Measurements from ENCODE around the gene CISH.

Gene CISH

DNA sequence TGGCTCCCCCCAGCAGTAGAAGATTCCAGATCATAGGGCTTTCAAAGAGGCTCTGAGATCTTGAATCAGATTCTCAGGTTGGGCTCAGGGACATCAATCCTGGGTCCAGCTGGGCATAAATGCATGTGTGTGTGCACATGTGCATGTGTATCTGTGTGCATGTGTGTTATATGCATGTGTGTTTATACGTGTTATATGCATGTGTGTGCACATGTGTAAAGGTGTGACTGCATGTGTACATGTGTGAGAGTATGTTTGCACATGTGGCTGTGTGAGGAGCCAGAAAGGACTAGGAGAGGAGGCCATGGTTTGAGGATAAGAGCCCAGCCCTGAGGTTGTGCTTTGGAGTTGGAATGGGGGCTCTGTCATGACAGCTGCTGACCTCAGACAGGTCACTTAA, 3.6 kb upstream of the CISH start:
- H3K4me2 ChIP-seq = peak overlapping the region in 9 of 11 experiments; percentile 84 to 99 (median 94); a peak in 18 of 22 replicates

DNA sequence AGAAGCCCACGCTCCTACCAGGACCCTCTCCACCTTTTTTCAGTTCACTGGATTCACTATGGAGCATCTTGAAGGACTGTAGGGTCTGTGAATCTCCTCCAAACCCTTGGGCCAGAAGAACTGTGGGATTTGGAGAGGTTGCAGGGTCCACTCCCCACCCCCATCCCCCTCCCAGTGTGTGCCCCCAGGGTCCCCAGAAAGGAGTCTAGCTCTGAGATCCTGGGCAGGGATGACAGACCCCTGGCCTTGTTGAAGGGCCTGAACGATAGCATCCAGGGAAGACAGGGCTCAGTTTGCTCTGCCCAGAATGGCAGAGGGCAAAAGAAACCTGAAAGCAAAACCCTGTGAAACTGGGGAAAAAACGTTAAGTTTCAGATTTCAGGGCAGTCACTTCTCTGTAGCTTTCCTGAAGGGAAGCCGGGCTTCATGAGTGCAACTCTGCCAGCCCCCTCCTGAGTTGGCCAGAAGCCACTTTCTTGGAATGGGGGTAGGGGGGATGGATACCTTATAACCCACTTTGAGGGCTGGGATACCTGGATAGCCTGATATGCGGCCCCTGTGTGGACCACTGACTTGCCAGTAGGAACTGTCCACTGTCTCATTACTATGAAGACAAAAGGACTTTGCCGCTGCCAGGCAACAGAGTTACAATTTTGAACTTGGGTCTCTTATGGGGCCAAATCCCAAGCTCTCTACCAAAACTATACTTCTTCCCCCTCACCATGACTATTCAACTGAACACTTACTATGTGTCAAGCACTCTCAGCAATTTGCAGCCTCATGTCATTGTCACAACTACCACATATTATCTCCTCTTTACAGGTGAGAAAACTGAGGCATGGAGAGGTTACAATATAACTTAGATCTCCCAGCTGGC, 1.6 kb upstream of the CISH start:
- peaks cover 0 to 13% (median 0%) of the 10 kb centered on the region in 11 experiments; a peak in 3 of 22 replicates for H3K27me3 ChIP-seq

More for the DNA sequence above, 3.6 kb upstream of the CISH start:
- Histone ChIP-seq H3K36me3 (peaks cover 0 to 16% (median 6%) of the 10 kb centered on the region in 11 experiments; a peak in 15 of 22 replicates), H3K9ac (peak overlapping the region in 8 of 11 experiments; percentile 52 to 95 (median 75); a peak in 14 of 22 replicates), H3K4me1 (peaks cover 51 to 71% (median 68%) of the 10 kb centered on the region in 10 experiments), H3K4me3 (peak overlapping the region in 3 of 10 experiments; percentile 82 to 94 (median 90); a peak in 4 of 20 replicates), H3K27ac (peak overlapping the region in 6 of 11 experiments; percentile 33 to 96 (median 79); a peak in 10 of 22 replicates), H3K9me3 (replicated peaks in 1 of 11) (no peaks in the 10 kb centered on the region), H4K20me1 (peaks cover 0 to 20% (median 10%) of the 10 kb centered on the region in 11 experiments; a peak in 15 of 22 replicates), H3K27me3 (peaks cover 0 to 13% (median 0%) of the 10 kb centered on the region in 11 experiments; a peak in 3 of 22 replicates)
- TF ChIP-seq Cebpa-rat (IDR thresholded peaks at IDR 0.05) = no peak

DNA sequence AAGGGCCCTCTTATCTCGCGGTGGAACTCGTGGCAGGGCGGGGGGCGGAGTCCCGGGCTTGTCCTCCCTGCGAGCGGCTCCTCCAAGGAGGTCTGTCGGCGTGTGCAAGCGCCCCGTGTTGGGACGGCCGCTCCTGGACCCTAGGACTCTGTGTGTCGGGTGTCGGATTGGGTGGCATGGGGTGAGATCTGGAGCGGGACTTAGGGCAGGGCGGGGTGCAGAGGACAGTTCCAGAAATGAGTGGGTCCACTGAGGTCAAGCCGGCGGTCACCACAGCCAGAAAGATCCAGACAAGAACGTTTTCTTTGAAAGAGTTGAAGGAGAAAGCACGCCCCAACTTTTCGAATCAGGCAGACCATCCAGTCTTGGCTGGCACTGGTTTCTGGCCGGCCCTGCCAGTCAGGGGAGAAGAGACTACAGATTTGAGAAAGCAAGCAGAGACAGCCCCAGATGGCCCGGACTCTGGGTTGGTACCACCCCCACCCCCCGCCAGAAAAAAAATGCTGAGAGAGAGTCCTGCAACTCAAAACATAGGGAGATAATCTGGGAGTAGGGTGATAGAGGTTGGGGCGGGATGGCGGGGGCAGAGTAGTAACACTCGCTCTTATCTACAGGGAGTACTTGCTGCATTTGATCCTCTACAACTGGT, 784 bp upstream of the CISH start:
- Histone ChIP-seq H3K4me1 (peaks cover 49 to 72% (median 70%) of the 10 kb centered on the region in 10 experiments), H3K9ac (peak overlapping the region; percentile 79 to 95 (median 93)), H3K27ac (peak overlapping the region; percentile 31 to 95 (median 90); a peak in 20 of 22 replicates), H3K9me3 (replicated peaks in 1 of 11) (no peaks in the 10 kb centered on the region), H3K36me3 (peaks cover 3 to 34% (median 32%) of the 10 kb centered on the region in 11 experiments; a peak in 21 of 22 replicates), H3K27me3 (peaks cover 0 to 13% (median 0%) of the 10 kb centered on the region in 11 experiments; a peak in 3 of 22 replicates), H4K20me1 (peaks cover 5 to 41% (median 38%) of the 10 kb centered on the region in 11 experiments; a peak in 21 of 22 replicates), H3K4me2 (peak overlapping the region; percentile 92 to 100 (median 99)), H3K4me3 (peak overlapping the region; percentile 63 to 98 (median 87))
- no peak for TF ChIP-seq Cebpa-rat (IDR thresholded peaks at IDR 0.05)

More for the DNA sequence above, 1.6 kb upstream of the CISH start:
- H3K36me3 ChIP-seq = peaks cover 0 to 26% (median 23%) of the 10 kb centered on the region in 11 experiments; a peak in 20 of 22 replicates
- H4K20me1 ChIP-seq = peaks cover 5 to 33% (median 30%) of the 10 kb centered on the region in 11 experiments; a peak in 21 of 22 replicates
- H3K4me1 ChIP-seq = peaks cover 53 to 71% (median 68%) of the 10 kb centered on the region in 10 experiments
- no peaks in the 10 kb centered on the region for H3K9me3 ChIP-seq (replicated peaks in 1 of 11)
- H3K27ac ChIP-seq = peak overlapping the region in 7 of 11 experiments; percentile 63 to 95 (median 92); a peak in 9 of 22 replicates
- peak overlapping the region in 10 of 11 experiments; percentile 79 to 95 (median 93); a peak in 17 of 22 replicates for H3K9ac ChIP-seq
- TF ChIP-seq Cebpa-rat (IDR thresholded peaks at IDR 0.05) = no peak
- H3K4me3 ChIP-seq = peak overlapping the region in 7 of 10 experiments; percentile 86 to 98 (median 88); a peak in 13 of 20 replicates
- H3K4me2 ChIP-seq = peak overlapping the region in 10 of 11 experiments; percentile 6 to 100 (median 95); a peak in 18 of 22 replicates

DNA sequence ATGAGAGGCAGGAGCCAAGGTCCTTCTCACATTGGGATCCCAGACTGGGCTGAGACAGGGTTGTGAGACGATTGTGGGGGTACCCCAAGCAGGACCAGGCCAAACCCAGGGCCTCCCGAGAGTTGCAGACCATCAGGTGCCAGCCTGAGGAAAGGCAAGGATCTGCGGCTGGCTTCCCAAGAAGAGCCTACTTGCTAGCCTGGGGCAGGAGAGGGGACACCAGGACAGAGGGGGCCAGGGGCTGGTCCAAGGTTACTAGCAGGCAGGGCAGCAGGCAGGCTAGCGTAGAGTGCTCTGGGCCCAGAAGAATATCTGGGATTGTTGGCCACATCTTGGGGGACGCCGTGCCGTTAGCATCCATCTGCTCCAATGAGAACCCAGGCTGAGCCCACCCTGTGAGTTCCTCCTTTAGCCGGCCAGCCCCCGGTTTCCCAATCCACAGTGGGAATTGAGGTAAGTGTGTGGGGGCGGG, 546 bp downstream of the CISH start:
- no peak for TF ChIP-seq Cebpa-rat (IDR thresholded peaks at IDR 0.05)
- no peaks in the 10 kb centered on the region for H3K9me3 ChIP-seq (replicated peaks in 1 of 11)
- H3K27me3 ChIP-seq = peaks cover 0 to 13% (median 0%) of the 10 kb centered on the region in 11 experiments; a peak in 3 of 22 replicates
- H3K4me2 ChIP-seq = peak overlapping the region; percentile 97 to 100 (median 100)
- peak overlapping the region; percentile 63 to 98 (median 87) for H3K4me3 ChIP-seq
- peaks cover 56 to 80% (median 79%) of the 10 kb centered on the region in 10 experiments for H3K4me1 ChIP-seq
- H4K20me1 ChIP-seq = peaks cover 5 to 54% (median 51%) of the 10 kb centered on the region in 11 experiments; a peak in 21 of 22 replicates
- peaks cover 12 to 47% (median 45%) of the 10 kb centered on the region in 11 experiments; a peak in 21 of 22 replicates for H3K36me3 ChIP-seq
- peak overlapping the region; percentile 81 to 95 (median 92) for H3K27ac ChIP-seq
- H3K9ac ChIP-seq = peak overlapping the region; percentile 88 to 95 (median 93)

DNA sequence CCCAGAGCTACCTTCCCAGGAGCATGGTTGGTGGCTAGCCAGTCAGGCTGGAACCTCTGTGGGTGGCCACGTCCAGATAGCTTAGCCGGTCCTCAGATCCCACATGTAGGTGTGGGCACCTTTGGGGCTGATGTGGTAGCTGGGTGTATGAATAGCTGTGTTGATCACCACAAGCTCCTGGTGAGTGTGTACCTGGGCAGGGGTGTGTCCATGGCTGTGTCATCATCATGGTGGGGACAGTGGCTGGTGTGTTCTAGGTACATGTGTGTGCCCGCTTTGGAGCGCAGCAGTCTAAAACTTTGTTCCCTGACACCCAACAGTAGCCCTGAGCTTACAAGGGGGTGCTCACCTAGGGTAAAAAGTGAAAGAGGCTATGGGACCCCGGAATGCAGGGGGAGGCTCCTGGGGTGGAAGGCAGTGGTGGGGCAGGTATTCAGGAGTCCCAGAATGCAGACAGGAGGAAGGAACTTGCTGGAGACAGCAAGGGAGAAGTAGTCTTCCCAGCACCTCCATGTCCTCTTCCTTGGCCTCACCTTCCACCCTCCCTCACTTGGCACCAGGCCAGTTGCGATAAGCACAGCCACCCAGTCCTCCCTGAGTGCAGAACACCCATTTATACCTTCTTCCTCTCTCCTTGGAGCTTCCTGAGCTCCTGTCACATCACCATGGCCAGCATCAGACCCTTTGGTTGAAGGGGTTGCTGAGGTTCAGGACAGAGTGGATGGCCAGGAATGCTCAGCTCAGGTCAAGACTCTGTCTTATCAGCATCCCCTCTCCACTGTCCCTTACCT, 1.2 kb downstream of the CISH start:
- Histone ChIP-seq H3K9ac (peak overlapping the region; percentile 88 to 95 (median 93)), H3K27me3 (peaks cover 0 to 13% (median 0%) of the 10 kb centered on the region in 11 experiments; a peak in 3 of 22 replicates), H3K4me3 (peak overlapping the region; percentile 63 to 98 (median 87)), H3K27ac (peak overlapping the region; percentile 81 to 95 (median 92); a peak in 21 of 22 replicates), H3K9me3 (replicated peaks in 1 of 11) (no peaks in the 10 kb centered on the region), H4K20me1 (peaks cover 5 to 60% (median 55%) of the 10 kb centered on the region in 11 experiments; a peak in 21 of 22 replicates), H3K4me2 (peak overlapping the region; percentile 97 to 100 (median 100)), H3K36me3 (peaks cover 12 to 54% (median 52%) of the 10 kb centered on the region in 11 experiments; a peak in 21 of 22 replicates), H3K4me1 (peaks cover 56 to 80% (median 79%) of the 10 kb centered on the region in 10 experiments)
- no peak for TF ChIP-seq Cebpa-rat (IDR thresholded peaks at IDR 0.05)

DNA sequence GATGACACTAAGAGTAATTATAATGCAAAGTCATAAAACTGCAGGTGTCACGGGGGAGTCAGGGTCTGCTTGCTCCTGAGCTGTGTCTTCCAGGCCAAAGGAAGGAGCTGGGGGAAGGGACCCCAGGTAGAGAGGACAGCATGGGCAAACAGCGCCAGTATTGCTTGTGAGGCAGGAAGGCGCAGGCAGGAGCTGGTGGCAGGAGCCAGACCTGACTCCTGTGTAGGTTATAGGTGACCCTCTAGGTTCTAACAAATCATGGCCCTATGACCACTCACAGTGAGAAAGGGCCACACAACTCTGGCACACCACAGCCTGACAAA, 1.9 kb downstream of the CISH start:
- TF ChIP-seq Cebpa-rat (IDR thresholded peaks at IDR 0.05) = no peak
- Histone ChIP-seq H3K4me2 (peak overlapping the region; percentile 97 to 100 (median 100)), H3K27me3 (peaks cover 0 to 13% (median 0%) of the 10 kb centered on the region in 11 experiments; a peak in 3 of 22 replicates), H3K4me3 (peak overlapping the region; percentile 63 to 98 (median 87); a peak in 18 of 20 replicates), H4K20me1 (peaks cover 5 to 61% (median 55%) of the 10 kb centered on the region in 11 experiments; a peak in 21 of 22 replicates), H3K36me3 (peaks cover 12 to 60% (median 58%) of the 10 kb centered on the region in 11 experiments; a peak in 21 of 22 replicates), H3K9ac (peak overlapping the region; percentile 88 to 95 (median 93); a peak in 19 of 22 replicates), H3K27ac (peak overlapping the region in 10 of 11 experiments; percentile 40 to 95 (median 87); a peak in 13 of 22 replicates), H3K4me1 (peaks cover 60 to 83% (median 80%) of the 10 kb centered on the region in 10 experiments), H3K9me3 (replicated peaks in 1 of 11) (no peaks in the 10 kb centered on the region)

Data from BLaER1 treated with 17β-estradiol and CSF1 and Interleukin-3, amounts not matched to agents 10 nM and 100 nM (cell line).